Stimulated activated effector memory CD8-positive, alpha-beta T cell treated with anti-CD3 and anti-CD28 coated beads, Interleukin-12 subunit alpha, Interleukin-12 subunit beta, amount 100 ng/mL, for 72 hours (primary cell): ENCODE results near the gene ADAMTS19.
"Not testable (repeated sequence)": the region's sequence is repeated elsewhere in the genome, so short reads cannot be mapped to it uniquely, and the experiment has no call there.

Experiments
- ATAC-seq: fragments of 150-1000 bp; cut with Tn5 transposase; 2 replicates; pipeline ENCODE4 v1.10.0; 2021
- DNase-seq, 2 donors: peaks; one replicate each; pipeline ENCODE4 v3.0.0; 2021 to 2022; ENCODE audit warnings: low spot score in 2 of 2
- H3K27ac Mint-ChIP-seq: one replicate; pipeline ENCODE4 v1.8.0; 2022; ENCODE audit warnings: mild to moderate bottlenecking, mixed read lengths
- H3K36me3 Mint-ChIP-seq: one replicate; pipeline ENCODE4 v1.8.0; 2022; ENCODE audit warnings: mild to moderate bottlenecking, mixed read lengths
- H3K4me1 Mint-ChIP-seq: one replicate; pipeline ENCODE4 v1.8.0; 2022; ENCODE audit warnings: mixed read lengths
- H3K4me3 Mint-ChIP-seq: one replicate; pipeline ENCODE4 v1.8.0; 2022; ENCODE audit warnings: mild to moderate bottlenecking, mixed read lengths
- H3K9me3 Mint-ChIP-seq: one replicate; pipeline ENCODE4 v1.8.0; 2022; ENCODE audit warnings: mixed read lengths

Gene ADAMTS19, protein sequence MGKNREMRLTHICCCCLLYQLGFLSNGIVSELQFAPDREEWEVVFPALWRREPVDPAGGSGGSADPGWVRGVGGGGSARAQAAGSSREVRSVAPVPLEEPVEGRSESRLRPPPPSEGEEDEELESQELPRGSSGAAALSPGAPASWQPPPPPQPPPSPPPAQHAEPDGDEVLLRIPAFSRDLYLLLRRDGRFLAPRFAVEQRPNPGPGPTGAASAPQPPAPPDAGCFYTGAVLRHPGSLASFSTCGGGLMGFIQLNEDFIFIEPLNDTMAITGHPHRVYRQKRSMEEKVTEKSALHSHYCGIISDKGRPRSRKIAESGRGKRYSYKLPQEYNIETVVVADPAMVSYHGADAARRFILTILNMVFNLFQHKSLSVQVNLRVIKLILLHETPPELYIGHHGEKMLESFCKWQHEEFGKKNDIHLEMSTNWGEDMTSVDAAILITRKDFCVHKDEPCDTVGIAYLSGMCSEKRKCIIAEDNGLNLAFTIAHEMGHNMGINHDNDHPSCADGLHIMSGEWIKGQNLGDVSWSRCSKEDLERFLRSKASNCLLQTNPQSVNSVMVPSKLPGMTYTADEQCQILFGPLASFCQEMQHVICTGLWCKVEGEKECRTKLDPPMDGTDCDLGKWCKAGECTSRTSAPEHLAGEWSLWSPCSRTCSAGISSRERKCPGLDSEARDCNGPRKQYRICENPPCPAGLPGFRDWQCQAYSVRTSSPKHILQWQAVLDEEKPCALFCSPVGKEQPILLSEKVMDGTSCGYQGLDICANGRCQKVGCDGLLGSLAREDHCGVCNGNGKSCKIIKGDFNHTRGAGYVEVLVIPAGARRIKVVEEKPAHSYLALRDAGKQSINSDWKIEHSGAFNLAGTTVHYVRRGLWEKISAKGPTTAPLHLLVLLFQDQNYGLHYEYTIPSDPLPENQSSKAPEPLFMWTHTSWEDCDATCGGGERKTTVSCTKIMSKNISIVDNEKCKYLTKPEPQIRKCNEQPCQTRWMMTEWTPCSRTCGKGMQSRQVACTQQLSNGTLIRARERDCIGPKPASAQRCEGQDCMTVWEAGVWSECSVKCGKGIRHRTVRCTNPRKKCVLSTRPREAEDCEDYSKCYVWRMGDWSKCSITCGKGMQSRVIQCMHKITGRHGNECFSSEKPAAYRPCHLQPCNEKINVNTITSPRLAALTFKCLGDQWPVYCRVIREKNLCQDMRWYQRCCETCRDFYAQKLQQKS

DNA sequence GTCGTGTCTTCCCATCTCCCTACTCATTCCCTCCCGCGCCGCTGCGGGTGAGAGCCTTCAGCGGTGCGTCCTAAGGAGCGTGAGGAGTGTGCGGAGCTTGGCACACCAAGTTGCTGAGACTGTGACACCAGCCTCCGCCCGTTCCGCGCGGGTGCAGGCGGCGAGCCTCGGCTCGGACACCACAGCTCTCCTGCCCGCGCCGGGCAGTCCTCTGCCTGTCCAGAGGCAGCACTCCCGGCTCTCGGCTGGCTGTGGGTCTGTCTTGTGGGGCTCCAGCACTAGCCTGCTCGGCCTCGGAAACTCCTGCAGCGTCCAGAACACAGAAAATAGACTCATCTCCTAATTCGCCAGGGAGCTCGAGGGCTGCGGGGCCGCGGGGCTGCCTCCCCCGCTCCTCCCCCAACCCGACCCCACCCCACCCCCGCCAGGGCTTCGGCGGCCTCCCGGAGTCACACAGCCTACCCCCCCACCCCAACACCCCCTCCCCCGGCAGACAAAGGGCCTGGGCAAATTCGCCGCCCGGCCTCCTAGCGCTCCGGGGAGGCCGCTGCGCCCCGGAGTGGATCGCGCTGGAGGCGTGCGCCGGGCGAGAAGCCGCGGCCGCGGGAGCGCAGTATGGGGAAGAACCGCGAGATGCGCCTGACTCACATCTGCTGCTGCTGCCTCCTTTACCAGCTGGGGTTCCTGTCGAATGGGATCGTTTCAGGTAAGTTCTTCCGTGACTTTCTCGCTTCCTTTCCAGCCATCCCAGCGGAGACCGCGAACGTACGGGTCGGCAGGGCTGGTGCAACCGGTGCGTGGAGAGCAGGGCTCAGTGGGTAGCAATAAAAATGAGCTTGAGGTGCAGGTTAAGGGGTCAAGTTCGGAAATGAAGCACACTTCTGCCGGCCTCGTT is at the start of gene ADAMTS19:
Gene ADAMTS19, plus strand, starts transcription at position 522 of the 895 bp plus-strand sequence. Its CDS starts 94 bp downstream, at position 616.
- DNase-seq (no peak), ATAC-seq (peak; percentile 28)
- peaks cover 5% of the 10 kb centered on the region for H3K4me1 Mint-ChIP-seq
- peaks cover 10% of the 10 kb centered on the region for H3K9me3 Mint-ChIP-seq
- no peak within 1 kb of the TSS for H3K27ac Mint-ChIP-seq
- H3K36me3 Mint-ChIP-seq = no peaks in the 10 kb centered on the region
- no peak within 1 kb of the TSS for H3K4me3 Mint-ChIP-seq

DNA sequence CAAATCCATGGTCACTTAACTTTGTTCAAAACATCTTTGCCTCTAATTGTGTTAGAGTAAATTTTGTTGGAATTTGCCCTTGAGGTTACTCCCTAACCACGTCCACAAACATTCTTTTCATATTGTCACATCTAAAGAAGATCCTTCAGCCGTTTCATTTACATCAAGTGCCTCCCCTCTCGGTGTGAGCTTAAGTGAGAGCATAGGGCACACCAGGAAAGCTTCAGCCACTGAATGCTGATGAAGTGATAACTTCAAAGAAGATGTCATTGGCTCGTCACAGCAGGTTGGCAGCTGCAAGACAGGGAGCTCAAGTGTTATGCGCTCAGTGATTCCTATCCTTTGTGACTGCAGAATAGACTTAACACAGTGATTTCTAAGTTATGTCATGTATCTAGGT is 49.6 kb upstream of the ADAMTS19 start:
- Mint-ChIP-seq H3K9me3 (peaks cover 12% of the 10 kb centered on the region), H3K4me1 (no peaks in the 10 kb centered on the region), H3K36me3 (no peaks in the 10 kb centered on the region), H3K4me3 (no peak overlapping the region), H3K27ac (no peak overlapping the region)
- DNase-seq = no peak
- ATAC-seq = no peak

DNA sequence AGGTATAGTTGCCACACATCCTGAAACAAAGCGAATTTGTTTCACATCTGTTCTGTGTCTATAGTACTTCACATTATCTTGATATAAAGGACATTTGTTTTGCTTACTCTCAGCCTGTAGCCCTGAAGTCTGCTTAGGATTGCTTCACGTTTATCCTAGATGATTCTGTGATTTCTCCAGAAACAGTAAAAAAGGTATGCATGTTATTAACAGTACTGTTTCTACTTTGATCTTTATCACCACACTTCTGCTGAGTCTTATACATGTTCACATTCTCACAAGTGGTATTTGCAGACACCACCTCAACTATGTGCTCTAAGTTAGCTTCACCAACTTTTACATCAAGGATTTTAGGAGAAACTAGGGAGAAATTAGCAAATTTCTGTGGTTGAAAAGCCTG is 47.4 kb upstream of the ADAMTS19 start:
- Mint-ChIP-seq H3K27ac (no peak overlapping the region), H3K36me3 (no peaks in the 10 kb centered on the region), H3K4me3 (no peak overlapping the region), H3K4me1 (no peaks in the 10 kb centered on the region), H3K9me3 (peaks cover 15% of the 10 kb centered on the region)
- DNase-seq (no peak), ATAC-seq (no peak)

DNA sequence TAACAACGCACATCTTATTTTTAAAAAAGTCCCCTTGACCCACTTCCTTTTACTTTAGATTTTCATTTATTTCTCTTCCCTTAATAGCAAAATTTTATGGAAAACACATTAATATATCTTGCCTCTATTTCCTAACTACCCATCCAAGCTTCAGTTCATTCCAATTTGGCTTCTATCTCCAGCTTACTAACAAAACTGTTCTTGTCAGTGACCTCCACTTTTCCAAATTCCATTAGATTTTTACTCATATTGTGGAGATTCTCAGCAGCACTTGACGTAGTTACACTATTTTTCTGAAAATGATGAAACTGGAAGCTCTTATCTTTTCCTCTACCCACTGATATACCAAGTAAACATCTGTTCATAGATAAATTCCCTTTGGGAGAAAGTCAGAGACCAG is 46.5 kb upstream of the ADAMTS19 start:
- ATAC-seq (no peak), DNase-seq (no peak)
- no peak overlapping the region for H3K27ac Mint-ChIP-seq
- no peaks in the 10 kb centered on the region for H3K36me3 Mint-ChIP-seq
- H3K4me1 Mint-ChIP-seq = no peaks in the 10 kb centered on the region
- H3K4me3 Mint-ChIP-seq = no peak overlapping the region
- H3K9me3 Mint-ChIP-seq = peaks cover 15% of the 10 kb centered on the region

DNA sequence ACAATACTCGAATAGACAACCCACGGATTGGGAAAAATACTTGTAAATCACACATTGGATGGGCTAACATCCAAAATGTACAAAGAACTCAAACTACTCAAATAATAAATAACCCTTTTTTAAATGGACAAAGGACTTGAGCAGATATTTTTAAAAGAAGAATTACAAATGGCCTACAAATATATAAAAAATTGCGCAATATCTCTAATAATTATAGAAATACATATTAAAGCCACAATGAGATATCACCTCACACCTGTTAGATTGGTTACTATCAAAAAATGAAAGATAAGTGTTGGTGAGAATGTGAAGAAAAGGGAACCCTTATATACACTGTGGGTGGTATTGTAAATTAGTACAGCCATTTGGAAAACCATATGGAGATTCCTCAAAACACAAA is 40.8 kb upstream of the ADAMTS19 start:
- no peak overlapping the region for H3K27ac Mint-ChIP-seq
- peaks cover 13% of the 10 kb centered on the region for H3K9me3 Mint-ChIP-seq
- no peak overlapping the region for H3K4me3 Mint-ChIP-seq
- no peak for DNase-seq
- no peak for ATAC-seq
- H3K36me3 Mint-ChIP-seq = no peaks in the 10 kb centered on the region
- H3K4me1 Mint-ChIP-seq = no peaks in the 10 kb centered on the region

DNA sequence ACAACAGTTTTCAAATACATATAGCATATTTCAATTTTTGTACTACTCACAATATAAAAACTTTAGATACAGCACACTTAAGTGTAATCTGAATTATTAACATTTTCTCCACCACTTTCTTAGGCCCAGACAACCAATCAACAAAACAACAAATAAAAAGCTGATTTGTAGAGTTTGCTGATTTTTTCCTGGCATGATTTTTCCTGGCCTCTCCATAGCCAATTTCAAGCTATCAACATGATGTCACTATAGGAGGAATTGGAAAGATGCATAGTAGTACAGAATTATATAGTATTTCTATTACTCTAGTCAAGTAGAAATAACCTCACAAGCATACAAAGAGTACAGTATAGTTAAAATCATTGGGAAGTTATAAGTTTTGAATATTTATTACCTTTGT is 35.1 kb upstream of the ADAMTS19 start:
- no peaks in the 10 kb centered on the region for H3K36me3 Mint-ChIP-seq
- H3K9me3 Mint-ChIP-seq = peaks cover 4% of the 10 kb centered on the region
- ATAC-seq (no peak), DNase-seq (no peak)
- no peak overlapping the region for H3K27ac Mint-ChIP-seq
- H3K4me3 Mint-ChIP-seq = no peak overlapping the region
- no peaks in the 10 kb centered on the region for H3K4me1 Mint-ChIP-seq

DNA sequence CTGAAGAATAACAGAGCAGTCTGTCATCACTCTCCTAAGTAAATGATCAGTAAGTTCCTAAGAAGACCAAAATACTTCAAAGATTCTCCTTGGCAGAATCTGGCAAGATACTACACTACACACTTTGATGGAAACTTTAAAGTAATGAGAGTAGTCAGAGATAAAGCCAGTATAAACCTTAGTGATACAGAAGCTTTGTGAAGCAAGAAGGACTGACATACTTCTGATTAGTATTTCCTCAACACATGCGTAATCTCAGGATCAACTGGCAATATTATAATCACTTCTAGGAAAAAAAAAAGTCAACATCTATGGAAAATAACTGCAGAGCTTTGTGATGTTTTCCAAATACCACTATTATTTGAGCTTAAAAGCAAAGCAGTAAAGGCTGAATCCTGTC is 34.0 kb upstream of the ADAMTS19 start:
- Mint-ChIP-seq H3K36me3 (no peaks in the 10 kb centered on the region), H3K4me3 (no peak overlapping the region), H3K27ac (no peak overlapping the region), H3K4me1 (no peaks in the 10 kb centered on the region), H3K9me3 (peaks cover 5% of the 10 kb centered on the region)
- DNase-seq (no peak), ATAC-seq (no peak)

DNA sequence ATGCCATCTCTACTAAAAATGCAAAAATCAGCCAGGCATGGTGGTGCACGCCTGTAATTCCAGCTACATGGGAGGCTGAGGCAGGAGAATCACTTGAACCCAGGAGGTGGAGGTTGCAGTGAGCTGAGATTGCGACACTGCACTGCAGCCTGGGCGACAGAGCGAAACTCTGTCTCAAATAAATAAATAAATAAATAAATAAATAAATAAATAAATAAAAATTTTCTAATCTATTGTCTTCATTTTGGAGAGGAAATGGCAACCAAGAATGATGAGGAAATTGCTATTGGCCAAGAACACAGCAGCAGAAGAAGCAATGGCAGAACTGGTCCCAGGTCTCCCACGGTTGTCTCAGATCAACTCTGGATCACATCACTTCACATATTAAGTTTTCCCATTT is 31.5 kb upstream of the ADAMTS19 start:
- not testable (repeated sequence) for H3K36me3 Mint-ChIP-seq, DNase-seq, H3K4me1 Mint-ChIP-seq, H3K4me3 Mint-ChIP-seq, H3K9me3 Mint-ChIP-seq, ATAC-seq, H3K27ac Mint-ChIP-seq

DNA sequence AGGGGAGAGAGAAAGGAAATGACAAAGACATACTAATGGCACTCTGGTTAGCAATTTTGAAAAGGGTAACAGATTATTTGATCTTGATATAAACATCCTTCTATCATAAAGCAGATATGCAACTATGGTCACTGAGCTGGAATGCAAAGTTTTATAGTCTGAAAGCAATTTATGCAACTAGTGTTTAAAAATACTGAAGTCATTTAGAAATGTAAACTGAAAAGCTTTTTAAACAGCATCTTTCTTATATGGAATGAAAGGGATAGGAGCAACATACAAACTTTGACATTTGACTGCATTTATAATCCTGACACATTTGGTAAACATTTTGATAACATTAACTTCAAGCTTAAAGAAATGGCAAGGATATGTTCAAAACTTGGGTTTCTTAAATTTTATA is 28.7 kb upstream of the ADAMTS19 start:
- peaks cover 9% of the 10 kb centered on the region for H3K9me3 Mint-ChIP-seq
- ATAC-seq (no peak), DNase-seq (no peak)
- no peaks in the 10 kb centered on the region for H3K4me1 Mint-ChIP-seq
- no peak overlapping the region for H3K27ac Mint-ChIP-seq
- H3K4me3 Mint-ChIP-seq = no peak overlapping the region
- H3K36me3 Mint-ChIP-seq = no peaks in the 10 kb centered on the region

DNA sequence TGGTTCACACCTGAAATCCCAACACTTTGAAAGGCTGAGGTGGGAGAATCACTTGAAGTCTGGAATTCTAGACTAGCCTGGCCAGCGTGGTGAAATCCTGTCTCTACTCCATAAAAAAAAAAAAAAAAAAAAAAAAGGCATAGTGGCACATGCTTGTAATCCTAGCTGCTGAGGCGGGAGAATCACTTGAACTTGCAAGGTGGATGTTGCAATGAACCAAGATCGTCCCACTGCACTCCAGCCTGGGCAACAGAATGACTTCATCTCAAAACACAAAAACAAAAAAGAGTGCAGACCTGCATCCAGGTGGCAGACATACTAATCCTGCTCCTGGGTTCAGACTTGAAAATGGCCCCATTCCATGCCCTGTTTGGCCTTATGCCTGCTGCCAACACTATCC is 21.8 kb upstream of the ADAMTS19 start:
- no peaks in the 10 kb centered on the region for H3K4me1 Mint-ChIP-seq
- no peaks in the 10 kb centered on the region for H3K36me3 Mint-ChIP-seq
- H3K9me3 Mint-ChIP-seq = peaks cover 4% of the 10 kb centered on the region
- no peak overlapping the region for H3K27ac Mint-ChIP-seq
- no peak overlapping the region for H3K4me3 Mint-ChIP-seq
- no peak for ATAC-seq
- no peak for DNase-seq

DNA sequence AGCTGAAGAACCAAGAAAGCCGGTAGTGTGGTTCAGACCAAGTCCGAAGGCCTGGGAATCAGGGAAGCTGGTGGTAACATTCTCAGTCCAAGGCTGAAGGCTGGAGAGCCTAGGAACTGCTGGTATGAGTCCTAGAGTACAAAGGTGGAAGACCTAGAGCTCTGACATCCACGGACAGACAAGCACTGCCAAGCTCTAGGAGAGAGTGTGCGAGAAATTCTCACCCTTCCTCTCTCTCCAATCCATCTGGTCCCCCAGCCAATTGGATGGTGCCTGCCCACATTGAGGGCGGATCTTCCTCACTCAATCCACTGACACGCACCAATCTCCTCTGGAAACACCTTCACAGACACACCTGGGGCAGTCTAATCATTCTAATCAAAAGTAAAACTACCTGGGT is 19.7 kb upstream of the ADAMTS19 start:
- Mint-ChIP-seq H3K36me3 (no peaks in the 10 kb centered on the region), H3K4me3 (no peak overlapping the region), H3K27ac (no peak overlapping the region), H3K9me3 (peaks cover 4% of the 10 kb centered on the region), H3K4me1 (no peaks in the 10 kb centered on the region)
- ATAC-seq = no peak
- DNase-seq = no peak

DNA sequence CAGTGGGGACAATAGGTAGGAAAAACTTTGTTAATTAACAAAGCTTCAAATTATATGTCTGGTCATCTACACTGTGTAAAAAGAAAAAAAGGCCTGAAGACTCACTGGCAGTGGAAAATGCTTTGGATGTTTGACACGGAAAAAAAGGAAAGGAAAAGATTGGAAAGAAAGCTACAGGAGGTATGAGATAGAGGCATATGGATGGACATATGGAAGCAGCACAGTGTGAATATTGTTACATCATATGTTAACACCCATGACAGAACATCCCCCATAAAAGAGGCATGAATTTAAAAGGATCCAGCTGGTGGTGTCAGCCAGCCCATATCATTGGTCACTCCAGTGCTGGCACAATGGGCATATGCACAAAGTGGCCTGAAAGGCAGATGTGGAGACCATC is 19.0 kb upstream of the ADAMTS19 start:
- Mint-ChIP-seq H3K4me1 (no peaks in the 10 kb centered on the region), H3K27ac (no peak overlapping the region), H3K4me3 (no peak overlapping the region), H3K9me3 (peaks cover 4% of the 10 kb centered on the region), H3K36me3 (no peaks in the 10 kb centered on the region)
- DNase-seq (no peak), ATAC-seq (no peak)

DNA sequence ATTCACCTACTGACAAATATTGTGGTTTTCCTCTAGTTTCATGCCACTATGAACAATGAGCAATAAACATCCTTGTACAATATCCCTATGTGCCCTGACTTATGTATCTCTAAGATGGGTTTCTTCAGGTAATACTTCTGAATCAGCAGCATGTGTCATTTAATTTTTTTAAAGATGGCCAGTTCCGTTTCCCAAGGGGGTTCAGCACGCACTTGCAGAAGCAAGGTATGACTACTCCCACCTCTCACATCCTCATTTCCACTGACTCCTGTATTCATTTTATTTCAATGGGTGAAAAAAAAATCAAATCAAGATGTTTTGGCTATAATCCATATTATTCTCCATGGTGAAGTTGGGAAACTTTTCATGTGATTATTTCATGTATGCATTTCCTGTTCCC is 14.7 kb upstream of the ADAMTS19 start:
- ATAC-seq (no peak), DNase-seq (no peak)
- H3K9me3 Mint-ChIP-seq = peaks cover 4% of the 10 kb centered on the region
- H3K36me3 Mint-ChIP-seq = no peaks in the 10 kb centered on the region
- no peak overlapping the region for H3K27ac Mint-ChIP-seq
- no peak overlapping the region for H3K4me3 Mint-ChIP-seq
- no peaks in the 10 kb centered on the region for H3K4me1 Mint-ChIP-seq

DNA sequence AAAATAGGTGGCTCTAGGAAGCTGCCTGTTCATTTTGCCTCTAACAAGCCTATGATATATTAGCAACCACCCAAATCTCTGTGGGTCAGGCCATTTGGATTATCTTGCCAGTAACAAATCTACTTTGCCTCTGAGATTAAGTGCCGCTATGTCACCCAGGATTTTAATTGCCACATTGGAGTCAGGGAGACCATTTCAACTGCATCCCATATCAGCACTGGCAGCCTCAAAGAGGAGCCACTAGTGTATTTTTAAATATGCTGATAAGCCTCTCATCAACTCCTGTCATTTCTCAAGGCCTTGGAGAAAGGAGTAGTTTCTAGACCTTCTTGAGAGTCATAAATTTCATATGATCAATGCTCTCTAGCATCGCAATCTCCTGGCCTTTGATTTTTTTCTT is 12.1 kb upstream of the ADAMTS19 start:
- DNase-seq (no peak), ATAC-seq (no peak)
- Mint-ChIP-seq H3K9me3 (peaks cover 8% of the 10 kb centered on the region), H3K36me3 (no peaks in the 10 kb centered on the region), H3K4me1 (no peaks in the 10 kb centered on the region), H3K4me3 (no peak overlapping the region), H3K27ac (no peak overlapping the region)

DNA sequence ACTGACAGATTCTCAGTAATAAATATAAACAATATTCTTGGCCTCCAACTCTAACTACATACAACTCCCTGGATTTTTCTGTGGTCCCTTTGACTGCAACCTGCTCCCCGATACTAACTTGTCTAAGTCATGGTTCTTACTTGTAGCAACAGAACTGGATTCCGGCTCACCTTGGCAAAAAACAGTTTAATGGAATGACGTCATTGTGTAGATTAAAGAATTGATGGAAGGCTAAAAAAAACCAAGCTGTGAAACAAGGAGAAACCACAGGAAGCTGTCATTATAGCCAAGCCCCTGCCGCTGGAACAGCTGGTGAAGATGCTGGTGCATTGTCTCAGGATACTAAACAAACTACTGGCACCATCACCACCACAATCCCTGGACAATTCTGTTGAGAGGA is 11.4 kb upstream of the ADAMTS19 start:
- Mint-ChIP-seq H3K27ac (no peak overlapping the region), H3K36me3 (no peaks in the 10 kb centered on the region), H3K4me3 (no peak overlapping the region), H3K9me3 (peaks cover 8% of the 10 kb centered on the region), H3K4me1 (no peaks in the 10 kb centered on the region)
- DNase-seq = no peak
- ATAC-seq = no peak
